IMR-90 (cell line): ENCODE measurements around the gene ZCCHC3. TPM values are rescaled to one million over a fixed set of nuclear protein-coding genes. Genes with fewer than 3 reads are reported as not detected.

Source experiments
- ATAC-seq: fragments of 200-7000 bp; cut with Tn5 transposase; 2 replicates; pipeline ENCODE4 v1.9.1; 2020; ENCODE audit warnings: low read depth, mild to moderate bottlenecking, moderate library complexity
- BruUV-seq: library from RNA; stranded (reverse); fragments of 400-500 nt; replicated peaks from 2 replicates; lab custom pipeline; 2021; lab: Mats Ljungman, UMichigan
- CTCF ChIA-PET: fragments of 300-600 bp; formaldehyde crosslinking; extraction: SDS; loops from one replicate; lab custom pipeline; 2021; ENCODE audit warnings: antibody characterized with exemption; lab: Yijun Ruan, JAX
- POLR2A ChIA-PET: fragments of 300-600 bp; sonication (Branson Sonifier 250); formaldehyde crosslinking; loops from one replicate; lab custom pipeline; 2022; ENCODE audit warnings: antibody characterized with exemption; ENCODE audit not compliant: unreplicated experiment; lab: Charles Lee
- DNase-seq: peaks from one replicate; pipeline ENCODE4 v3.0.0; 2013
- H2AFZ ChIP-seq: replicated peaks from 2 replicates; pipeline ENCODE3; 2013; ENCODE audit warnings: low read length, mild to moderate bottlenecking; ENCODE audit not compliant: poor library complexity
- H2AK5ac ChIP-seq: 2 replicates; pipeline ENCODE4 v1.6.1; 2013; ENCODE audit warnings: low read depth, low read length, inconsistent platforms
- H2AK9ac ChIP-seq: replicated peaks from 2 replicates; pipeline ENCODE3; 2013; ENCODE audit warnings: mild to moderate bottlenecking, low read depth, low read length, moderate library complexity; ENCODE audit not compliant: poor library complexity
- H2BK120ac ChIP-seq: 2 replicates; pipeline ENCODE4 v1.6.1; 2013; ENCODE audit warnings: low read depth, low read length, inconsistent platforms
- H2BK15ac ChIP-seq: 3 replicates; pipeline ENCODE4 v1.6.1; 2013; ENCODE audit warnings: low read depth, low read length, inconsistent platforms
- H2BK20ac ChIP-seq: 2 replicates; pipeline ENCODE4 v1.6.1; 2013; ENCODE audit warnings: low read depth, mild to moderate bottlenecking, inconsistent platforms, low read length, moderate library complexity
- H2BK5ac ChIP-seq: 2 replicates; pipeline ENCODE4 v1.6.1; 2013; ENCODE audit warnings: mild to moderate bottlenecking, low read depth, low read length, inconsistent platforms; ENCODE audit not compliant: poor library complexity, severe bottlenecking
- H3K14ac ChIP-seq: replicated peaks from 2 replicates; pipeline ENCODE4 v1.6.1; 2013; ENCODE audit warnings: low read depth, low read length, inconsistent platforms
- H3K18ac ChIP-seq: 2 replicates; pipeline ENCODE4 v1.6.1; 2013; ENCODE audit warnings: low read depth, low read length, control low read depth
- H3K23ac ChIP-seq: 2 replicates; pipeline ENCODE4 v1.6.1; 2013; ENCODE audit warnings: low read depth, low read length, inconsistent platforms
- H3K27ac ChIP-seq: 2 replicates; pipeline ENCODE4 v1.5.1; 2013; ENCODE audit warnings: mild to moderate bottlenecking, control low read depth, low read length; ENCODE audit not compliant: insufficient read depth
- H3K27me3 ChIP-seq: 2 replicates; pipeline ENCODE4 v1.6.1; 2013; ENCODE audit warnings: low read length; ENCODE audit not compliant: control insufficient read depth, insufficient read depth
- H3K36me3 ChIP-seq: 2 replicates; pipeline ENCODE4 v1.6.1; 2013; ENCODE audit warnings: low read length, mixed read lengths; ENCODE audit not compliant: control insufficient read depth, insufficient read depth
- H3K4ac ChIP-seq: 2 replicates; pipeline ENCODE4 v1.6.1; 2013; ENCODE audit warnings: low read depth, low read length, inconsistent platforms
- H3K4me1 ChIP-seq: 2 replicates; pipeline ENCODE4 v1.6.1; 2013; ENCODE audit warnings: low read length, mixed read lengths; ENCODE audit not compliant: control insufficient read depth, insufficient read depth
- H3K4me2 ChIP-seq: 2 replicates; pipeline ENCODE4 v1.6.1; 2013; ENCODE audit warnings: low read depth, mild to moderate bottlenecking, control low read depth, low read length, moderate library complexity
- H3K4me3 ChIP-seq: 2 replicates; pipeline ENCODE4 v1.5.1; 2013; ENCODE audit warnings: low read depth, mild to moderate bottlenecking, control low read depth, low read length, moderate library complexity; ENCODE audit not compliant: insufficient read depth
- H3K56ac ChIP-seq: 2 replicates; pipeline ENCODE4 v1.6.1; 2013; ENCODE audit warnings: low read length, inconsistent platforms; ENCODE audit not compliant: insufficient read depth; ENCODE audit errors: extremely low read depth
- H3K79me1 ChIP-seq, 2 experiments: 2 replicates each; pipeline ENCODE4 v1.6.1; 2013; ENCODE audit warnings: low read length in 2 of 2, inconsistent platforms in 1 of 2, low read depth in 1 of 2
- H3K9ac ChIP-seq: 2 replicates; pipeline ENCODE4 v1.6.1; 2013; ENCODE audit warnings: low read depth, low read length, control low read depth
- H3K9me1 ChIP-seq: 2 replicates; pipeline ENCODE4 v1.6.1; 2013; ENCODE audit warnings: low read length, inconsistent platforms; ENCODE audit not compliant: insufficient read depth
- H3K9me3 ChIP-seq: 2 replicates; pipeline ENCODE4 v1.6.1; 2013; ENCODE audit warnings: low read length; ENCODE audit not compliant: control insufficient read depth, insufficient read depth
- H4K20me1 ChIP-seq: 2 replicates; pipeline ENCODE4 v1.6.1; 2013; ENCODE audit warnings: low read length, inconsistent platforms; ENCODE audit not compliant: insufficient read depth
- H4K5ac ChIP-seq: 2 replicates; pipeline ENCODE4 v1.6.1; 2013; ENCODE audit warnings: mild to moderate bottlenecking, low read depth, low read length, control low read depth
- H4K8ac ChIP-seq, 2 experiments: 2 replicates each; pipeline ENCODE4 v1.6.1; 2013; ENCODE audit warnings: low read depth in 2 of 2, low read length in 2 of 2, control low read depth in 1 of 2, inconsistent platforms in 1 of 2
- H4K91ac ChIP-seq: 2 replicates; pipeline ENCODE4 v1.6.1; 2013; ENCODE audit warnings: low read depth, low read length, inconsistent platforms; ENCODE audit not compliant: insufficient read depth
- BHLHE40 ChIP-seq: fragments of 150-350 bp; IDR thresholded peaks from 2 replicates; pipeline ENCODE4 v1.6.1; 2016; ENCODE audit warnings: mild to moderate bottlenecking, low read depth, low read length
- CEBPB ChIP-seq: IDR thresholded peaks from 2 replicates; pipeline ENCODE4 v1.6.1; 2012; ENCODE audit warnings: low read depth, low read length, improper control_type of control experiment
- CHD1 ChIP-seq: IDR thresholded peaks from 2 replicates; pipeline ENCODE4 v1.6.1; 2012; ENCODE audit warnings: low read depth, low read length, improper control_type of control experiment
- CTCF ChIP-seq: conservative IDR thresholded peaks from 2 replicates; pipeline ENCODE4 v1.5.1; 2012; ENCODE audit warnings: mild to moderate bottlenecking, low read depth, low read length, improper control_type of control experiment
- FOS ChIP-seq: fragments of 150-350 bp; IDR thresholded peaks from 2 replicates; pipeline ENCODE4 v1.6.1; 2016; ENCODE audit warnings: low read depth, low read length
- MAFK ChIP-seq: IDR thresholded peaks from 2 replicates; pipeline ENCODE4 v1.6.1; 2012; ENCODE audit warnings: low read depth, low read length, improper control_type of control experiment
- MAZ ChIP-seq: IDR thresholded peaks from 2 replicates; pipeline ENCODE4 v1.6.1; 2012; ENCODE audit warnings: low read depth, mild to moderate bottlenecking, low read length, improper control_type of control experiment, moderate library complexity, borderline replicate concordance
- MXI1 ChIP-seq: IDR thresholded peaks from 2 replicates; pipeline ENCODE4 v1.6.1; 2012; ENCODE audit warnings: low read depth, mild to moderate bottlenecking, low read length, moderate library complexity, borderline replicate concordance
- NFE2L2 ChIP-seq: fragments of 150-350 bp; IDR thresholded peaks from 2 replicates; pipeline ENCODE4 v1.6.1; 2016; ENCODE audit warnings: low read depth, mild to moderate bottlenecking, low read length
- POLR2A ChIP-seq: IDR thresholded peaks from 2 replicates; pipeline ENCODE4 v1.6.1; 2012; ENCODE audit warnings: mild to moderate bottlenecking, low read depth, low read length
- RAD21 ChIP-seq: IDR thresholded peaks from 2 replicates; pipeline ENCODE4 v1.6.1; 2012; ENCODE audit warnings: low read length, improper control_type of control experiment
- RCOR1 ChIP-seq: IDR thresholded peaks from 2 replicates; pipeline ENCODE4 v1.6.1; 2012; ENCODE audit warnings: mild to moderate bottlenecking, low read length, improper control_type of control experiment; ENCODE audit not compliant: insufficient replicate concordance
- RFX5 ChIP-seq: IDR thresholded peaks from 2 replicates; pipeline ENCODE4 v1.8.0; 2012; ENCODE audit warnings: low read depth, mild to moderate bottlenecking, low read length, moderate library complexity
- SMC3 ChIP-seq: fragments of 150-350 bp; IDR thresholded peaks from 2 replicates; pipeline ENCODE4 v1.6.1; 2016; ENCODE audit warnings: low read depth, mild to moderate bottlenecking, antibody characterized with exemption, low read length, moderate library complexity
- USF2 ChIP-seq: fragments of 150-350 bp; IDR thresholded peaks from 2 replicates; pipeline ENCODE4 v1.6.1; 2017; ENCODE audit warnings: mild to moderate bottlenecking, antibody characterized with exemption, low read length, low read depth
- WGBS, 2 experiments: methylation state at CpG; one replicate each; pipeline versions ENCODE4 v1.1.5 to v1.1.7; 2013; ENCODE audit warnings: missing lambda C conversion rate in 2 of 2; ENCODE audit not compliant: insufficient read length in 1 of 2; ENCODE audit errors: extremely low coverage in 2 of 2; 5-methylcytosine and 5-hydroxymethylcytosine counted together
- dilution Hi-C: fragments of 300-500 bp; cut with HindIII; formaldehyde crosslinking; loops from one replicate; pipeline ENCODE4 v1.14.3; 2018; ENCODE audit warnings: low sequenced_read_pairs; ENCODE audit not compliant: unreplicated experiment
- in situ Hi-C: fragments of 300-500 bp; cut with MboI; formaldehyde crosslinking; loops from 3 replicates; pipeline ENCODE4 v1.14.3; 2019; ENCODE audit warnings: low sequenced_read_pairs, inconsistent platforms, mixed read lengths
- intact Hi-C: fragments of 100-400 bp; cut with micrococcal nuclease; formaldehyde crosslinking; loops from 2 replicates; pipeline ENCODE4 v1.10.0; 2022
- polyA plus RNA-seq, 3 experiments: library from polyadenylated mRNA; depleted of rRNA; stranded (reverse); fragments of >200 nt; gene quantifications; 2 replicates each; pipeline ENCODE4 v1.2.3, GENCODE V29; 2012; ENCODE audit warnings: low replicate concordance in 1 of 3
- total RNA-seq: library from RNA; depleted of rRNA; stranded (reverse); fragments of >200 nt; gene quantifications from 2 replicates; pipeline ENCODE4 v1.2.3, GENCODE V29; 2012

The ZCCHC3 gene
- total and polyA plus RNA-seq, 2 of the 4 experiments (the other 2 are of a cell fraction) = 8.2 to 10.9 TPM

GRCh38 chr20:346033-346639 is 48.8 kb downstream of the ZCCHC3 start:
- H3K9ac ChIP-seq = peak overlapping the region; percentile 85
- H4K5ac ChIP-seq = peak overlapping the region; percentile 90
- peak overlapping the region; percentile 78; the same call in 1 of the 2 replicates for H4K91ac ChIP-seq
- CTCF ChIA-PET = no interaction called here
- ATAC-seq (no peak), DNase-seq (no peak)
- H3K27me3 ChIP-seq = no peaks in the 10 kb centered on the region
- dilution Hi-C loops = no loop called here
- peaks cover 9% of the 10 kb centered on the region for H4K20me1 ChIP-seq
- peaks cover 14 to 31% of the 10 kb centered on the region in 2 experiments; a peak in 3 of 4 replicates for H3K79me1 ChIP-seq
- peak overlapping the region; percentile 85 for H2BK5ac ChIP-seq
- H3K56ac ChIP-seq = peak overlapping the region; percentile 46; the same call in 1 of the 2 replicates
- peak overlapping the region; percentile 84 for H3K18ac ChIP-seq
- peak overlapping the region; percentile 89 for H2BK120ac ChIP-seq
- in situ Hi-C loops = no loop called here
- H2AK5ac ChIP-seq = peak overlapping the region; percentile 31
- peak overlapping the region; percentile 84 for H3K27ac ChIP-seq
- peak overlapping the region; percentile 67 for H3K4me3 ChIP-seq
- intact Hi-C loops = no loop called here
- peak overlapping the region; percentile 99 for H3K23ac ChIP-seq
- H2AFZ ChIP-seq = peak overlapping the region; percentile 98
- H3K9me1 ChIP-seq = peaks cover 13% of the 10 kb centered on the region
- H3K14ac ChIP-seq = peak overlapping the region; percentile 98
- H3K9me3 ChIP-seq = peaks cover 9% of the 10 kb centered on the region
- BruUV-seq = no TSS peak
- peak overlapping the region; percentile 84 to 97; a peak in 3 of 4 replicates for H4K8ac ChIP-seq
- H3K4ac ChIP-seq = peak overlapping the region; percentile 99
- H2AK9ac ChIP-seq = peak overlapping the region; percentile 97
- H2BK15ac ChIP-seq = peak overlapping the region; percentile 67; the same call in 2 of the 3 replicates
- WGBS, 2 experiments = no CpG with 5 or more reads among the region's 9 CpGs
- H3K4me1 ChIP-seq = peaks cover 8% of the 10 kb centered on the region
- peak overlapping the region; percentile 83; the same call in 1 of the 2 replicates for H2BK20ac ChIP-seq
- H3K36me3 ChIP-seq = peaks cover 7% of the 10 kb centered on the region; the same call in 1 of the 2 replicates
- peak overlapping the region; percentile 85 for H3K4me2 ChIP-seq
- POLR2A ChIA-PET = interaction anchor here (1.7 kb wide), 1 partner anchor 15 kb away, joined by 4 read pairs; no protein-coding TSS in a partner anchor
- TF ChIP-seq RFX5 (no peak), MAFK (no peak), CTCF (no peak), CHD1 (no peak), POLR2A (no peak), BHLHE40 (no peak), USF2 (no peak), MXI1 (no peak), MAZ (no peak), SMC3 (no peak), NFE2L2 (no peak), RAD21 (no peak), FOS (no peak), RCOR1 (no peak), CEBPB (no peak)
